Parietal lobe (tissue), 1 donor: ENCODE data around the gene PACSIN1. TPM values are rescaled to one million over a fixed set of nuclear protein-coding genes. Genes with fewer than 3 reads are reported as not detected.

Source experiments
- total RNA-seq: library from RNA; depleted of rRNA; stranded (reverse); fragments of >200 nt; gene quantifications from one replicate; pipeline ENCODE4 v1.2.3, GENCODE V29; 2014

Gene PACSIN1
- 4.1 TPM for total RNA-seq

GRCh38 chr6:34465531-34466241, at the start of gene PACSIN1:
PACSIN1 (plus strand) TSS chr6:34466076; CDS start chr6:34526306, 60,230 bp downstream.

GRCh38 chr6:34425498-34426410, 40.1 kb upstream of the PACSIN1 start, which contains the start of gene RPS10:
RPS10 (minus strand) TSS chr6:34426069; CDS start chr6:34425221, 848 bp downstream.

GRCh38 chr6:34556031-34556471, 90.2 kb downstream of the PACSIN1 start, which contains the start of gene SPDEF:
SPDEF (minus strand) TSS chr6:34556329; CDS start chr6:34544455, 11,874 bp downstream.

Other genes starting within 250 kb of the PACSIN1 start
- 34.4 TPM for gene HMGA1, start 229.2 kb upstream of the PACSIN1 start, total RNA-seq
- 19.7 TPM for gene SMIM29, start 217.1 kb upstream of the PACSIN1 start, total RNA-seq
- 146 TPM for gene NUDT3, start 73.4 kb upstream of the PACSIN1 start, total RNA-seq
- 746 TPM for gene RPS10, start 40.0 kb upstream of the PACSIN1 start, total RNA-seq
- not detected for gene SPDEF, start 90.3 kb downstream of the PACSIN1 start, total RNA-seq
- 22.2 TPM for gene ILRUN, start 230.7 kb downstream of the PACSIN1 start, total RNA-seq